Erythroblast (primary cell): ENCODE results near the gene THEM5.

Experiments used
- GATA1 ChIP-seq: IDR thresholded peaks from 2 replicates; pipeline ENCODE4 v1.6.1; 2011; ENCODE audit warnings: low read depth, mild to moderate bottlenecking, control low read depth, low read length, moderate library complexity
- POLR2A ChIP-seq: IDR thresholded peaks from 2 replicates; pipeline ENCODE4 v1.6.1; 2011; ENCODE audit warnings: mild to moderate bottlenecking, low read length

DNA sequence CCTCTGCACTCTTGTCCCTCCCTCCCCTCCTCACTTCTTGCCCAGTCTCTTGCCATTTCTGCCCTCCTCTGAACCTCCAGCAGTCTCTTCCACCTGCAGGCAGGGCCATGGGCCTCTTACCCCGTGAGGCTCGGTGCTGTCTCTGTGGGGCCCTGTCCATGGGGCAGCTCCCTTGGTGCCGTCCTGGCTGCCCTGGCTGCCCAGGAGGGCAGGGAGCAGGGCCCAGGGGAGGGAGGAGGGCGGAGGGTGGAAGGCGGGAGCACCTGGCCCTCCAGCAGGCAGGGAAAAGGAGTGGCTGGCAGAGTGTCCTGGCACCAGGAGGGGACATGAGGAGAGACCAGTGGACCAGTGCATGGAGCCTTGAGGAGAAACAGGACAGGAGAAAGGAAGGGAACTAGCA lies 21.9 kb downstream of the THEM5 start, which contains the start of gene RORC:
- no peak for TF ChIP-seq POLR2A
- TF ChIP-seq GATA1, result no peak
